Uterus (tissue), 2 donors: ENCODE data around the gene KIF26A.

Experiments used
- CTCF ChIP-seq, 4 experiments: fragments of 200-600 bp in 2 of 4; fragments of 450-650 bp in 2 of 4; sonication (generic) in 2 of 4; IDR thresholded peaks; one replicate each; pipeline ENCODE4 v1.5.1; 2016 to 2019; ENCODE audit warnings: antibody characterized with exemption in 4 of 4, mild to moderate bottlenecking in 2 of 4, moderate library complexity in 1 of 4
- POLR2A ChIP-seq, 2 donors: fragments of 450-650 bp; IDR thresholded peaks; one replicate each; pipeline ENCODE4 v1.6.1; 2016; ENCODE audit warnings: antibody characterized with exemption in 2 of 2, mild to moderate bottlenecking in 1 of 2, moderate library complexity in 1 of 2

GRCh38 chr14:104228221-104228620 lies 89.8 kb downstream of the KIF26A start:
- no peak for TF ChIP-seq CTCF (IDR thresholded peaks at IDR 0.05)
- TF ChIP-seq POLR2A (IDR thresholded peaks at IDR 0.05) = no peak
